Pancreas (tissue), 10 donors: Measurements from ENCODE around the gene ZNF613. TPM values are rescaled to one million over a fixed set of nuclear protein-coding genes. Genes with fewer than 3 reads are reported as not detected.
A peak's percentile ranks its signal among the peaks of the same experiment; 100 is the strongest.
"Not testable (repeated sequence)": the region's sequence is repeated elsewhere in the genome, so short reads cannot be mapped to it uniquely, and the experiment has no call there.

ENCODE experiments used
- ATAC-seq, 4 donors: fragments of 200-7000 bp; cut with Tn5 transposase; one replicate each; pipeline versions ENCODE4 v1.8.0 to v1.9.1; 2020; ENCODE audit warnings: mild to moderate bottlenecking in 4 of 4, moderate library complexity in 4 of 4
- DNase-seq, 6 donors: peaks; one replicate each; pipeline ENCODE4 v3.0.0-alpha.2; 2020
- FAIRE-seq: peaks from 2 replicates; lab custom pipeline; 2012; peaks lifted over from hg19 to GRCh38; lab: Jason Lieb, UNC
- H3K27ac ChIP-seq, 4 donors: fragments of 200-600 bp; sonication (generic); 1 replicate in 3 of 4; 2 replicates in 1 of 4; pipeline versions ENCODE4 v1.5.0 to v1.8.0; 2020
- H3K27me3 ChIP-seq, 4 donors: fragments of 200-600 bp; one replicate each; pipeline ENCODE4 v1.8.0; 2021
- H3K36me3 ChIP-seq, 3 donors: fragments of 200-600 bp; sonication (generic) in 1 of 3; one replicate each; pipeline versions ENCODE4 v1.5.0 to v1.8.0; 2020 to 2021
- H3K4me1 ChIP-seq, 3 donors: fragments of 200-600 bp; one replicate each; pipeline ENCODE4 v1.8.0; 2021
- H3K4me3 ChIP-seq, 4 donors: fragments of 200-600 bp; sonication (generic) in 2 of 4; one replicate each; pipeline versions ENCODE4 v1.5.0 to v1.8.0; 2020 to 2021
- H3K9me3 ChIP-seq, 4 donors: fragments of 200-600 bp; one replicate each; pipeline ENCODE4 v1.8.0; 2021
- WGBS, 2 donors: extraction: QIAGEN DNeasy Blood & Tissue Kit; methylation state at CpG; one replicate each; pipeline ENCODE4 v1.1.7; 2013; 5-methylcytosine and 5-hydroxymethylcytosine counted together
- intact Hi-C, 3 donors: fragments of 100-400 bp; cut with DNase I; formaldehyde crosslinking; loops; one replicate each; pipeline versions ENCODE4 v1.11.1 to v1.14.2; 2022
- polyA plus RNA-seq, 2 donors: library from polyadenylated mRNA; stranded (reverse); fragments of 200-250 nt; gene quantifications; one replicate each; pipeline ENCODE4 v1.2.3, GENCODE V29; 2013
- total RNA-seq, 6 donors: library from RNA; stranded (reverse); fragmentation: NEBNext Ultra II Directional in 4 of 6; extraction: Animal tissue kit (Norgen Biotek cat#: 25700) in 4 of 6; gene quantifications; one replicate each; pipeline versions ENCODE4 v1.2.1 to v1.2.4, GENCODE V29; 2021 to 2023
- TF ChIP-seq, protein P1 (sequence below), 4 donors: fragments of 200-600 bp; sonication (generic) in 3 of 4; IDR thresholded peaks; one replicate each; pipeline versions ENCODE4 v1.5.0 to v1.8.0; 2021; ENCODE audit warnings: antibody characterized with exemption in 4 of 4
- donor health status: healthy with polysubstance abuse.
- donor health status: DM: no; HTN: no; CAD: no; lungs with moderate emphysema.
- donor health status: DM: no; HTN: no; CAD: no.
- donor health status: control.
- donor health status: control.
- donor health status: Bipolar disorder and iron deficiency.
- donor health status: DM: yes; HTN: yes; CAD: no.
- donor health status: DM: no; HTN: no; CAD: no.
- donor health status: DM: no; HTN: no; CAD: no.
- donor health status: DM: yes; HTN: yes; CAD: no.

Gene ZNF613
- total and polyA plus RNA-seq, 8 donors = 0.83 to 3.4 (median 1.8) TPM

GRCh38 chr19:51931921-51932320 lies 4.6 kb downstream of the ZNF613 start:
- FAIRE-seq (no peak), DNase-seq (no peak), ATAC-seq (no peak)
- 90 to 95% methylated on average over 8 of the region's 8 CpGs for WGBS, 2 donors
- no peaks in the 10 kb centered on the region for H3K27me3 ChIP-seq
- H3K9me3 ChIP-seq = no peaks in the 10 kb centered on the region
- peaks cover 0 to 4% (median 0%) of the 10 kb centered on the region in 3 donors for H3K4me1 ChIP-seq
- H3K4me3 ChIP-seq = no peak overlapping the region
- H3K27ac ChIP-seq = no peak overlapping the region
- TF ChIP-seq, protein P1, sequence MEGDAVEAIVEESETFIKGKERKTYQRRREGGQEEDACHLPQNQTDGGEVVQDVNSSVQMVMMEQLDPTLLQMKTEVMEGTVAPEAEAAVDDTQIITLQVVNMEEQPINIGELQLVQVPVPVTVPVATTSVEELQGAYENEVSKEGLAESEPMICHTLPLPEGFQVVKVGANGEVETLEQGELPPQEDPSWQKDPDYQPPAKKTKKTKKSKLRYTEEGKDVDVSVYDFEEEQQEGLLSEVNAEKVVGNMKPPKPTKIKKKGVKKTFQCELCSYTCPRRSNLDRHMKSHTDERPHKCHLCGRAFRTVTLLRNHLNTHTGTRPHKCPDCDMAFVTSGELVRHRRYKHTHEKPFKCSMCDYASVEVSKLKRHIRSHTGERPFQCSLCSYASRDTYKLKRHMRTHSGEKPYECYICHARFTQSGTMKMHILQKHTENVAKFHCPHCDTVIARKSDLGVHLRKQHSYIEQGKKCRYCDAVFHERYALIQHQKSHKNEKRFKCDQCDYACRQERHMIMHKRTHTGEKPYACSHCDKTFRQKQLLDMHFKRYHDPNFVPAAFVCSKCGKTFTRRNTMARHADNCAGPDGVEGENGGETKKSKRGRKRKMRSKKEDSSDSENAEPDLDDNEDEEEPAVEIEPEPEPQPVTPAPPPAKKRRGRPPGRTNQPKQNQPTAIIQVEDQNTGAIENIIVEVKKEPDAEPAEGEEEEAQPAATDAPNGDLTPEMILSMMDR (IDR thresholded peaks at IDR 0.05) = no peak
- H3K36me3 ChIP-seq = peaks cover 0 to 40% (median 4%) of the 10 kb centered on the region in 3 donors
- intact Hi-C loops = no loop called here

DNA sequence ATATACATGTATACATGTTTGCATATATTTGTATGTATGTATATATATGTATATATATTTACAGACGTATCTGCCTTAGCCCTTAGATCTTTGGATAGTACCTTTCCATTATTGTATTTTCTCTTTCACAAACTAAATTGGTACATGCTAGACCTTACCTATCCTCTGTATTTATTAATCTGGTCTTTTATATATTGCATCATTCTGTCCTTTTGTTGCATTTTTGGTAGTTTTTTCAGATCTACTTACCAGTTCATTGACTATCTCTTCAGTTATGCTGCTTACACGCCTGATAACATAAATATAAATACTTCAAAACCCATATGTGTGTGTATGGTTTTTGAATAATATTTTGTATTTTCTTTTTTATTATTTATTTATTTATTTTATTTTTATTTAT lies 11.7 kb downstream of the ZNF613 start:
- no peaks in the 10 kb centered on the region for H3K27me3 ChIP-seq
- FAIRE-seq = no peak
- H3K27ac ChIP-seq = no peak overlapping the region
- no peak overlapping the region for H3K4me3 ChIP-seq
- 95 to 97% methylated on average over 2 of the region's 2 CpGs for WGBS, 2 donors
- DNase-seq = no peak
- H3K9me3 ChIP-seq = peaks cover 0 to 6% (median 0%) of the 10 kb centered on the region in 4 donors
- ATAC-seq = no peak
- TF ChIP-seq, protein P1 (IDR thresholded peaks at IDR 0.05) = no peak
- intact Hi-C loops = no loop called here
- H3K36me3 ChIP-seq = peaks cover 5 to 71% (median 48%) of the 10 kb centered on the region in 3 donors
- no peaks in the 10 kb centered on the region for H3K4me1 ChIP-seq

DNA sequence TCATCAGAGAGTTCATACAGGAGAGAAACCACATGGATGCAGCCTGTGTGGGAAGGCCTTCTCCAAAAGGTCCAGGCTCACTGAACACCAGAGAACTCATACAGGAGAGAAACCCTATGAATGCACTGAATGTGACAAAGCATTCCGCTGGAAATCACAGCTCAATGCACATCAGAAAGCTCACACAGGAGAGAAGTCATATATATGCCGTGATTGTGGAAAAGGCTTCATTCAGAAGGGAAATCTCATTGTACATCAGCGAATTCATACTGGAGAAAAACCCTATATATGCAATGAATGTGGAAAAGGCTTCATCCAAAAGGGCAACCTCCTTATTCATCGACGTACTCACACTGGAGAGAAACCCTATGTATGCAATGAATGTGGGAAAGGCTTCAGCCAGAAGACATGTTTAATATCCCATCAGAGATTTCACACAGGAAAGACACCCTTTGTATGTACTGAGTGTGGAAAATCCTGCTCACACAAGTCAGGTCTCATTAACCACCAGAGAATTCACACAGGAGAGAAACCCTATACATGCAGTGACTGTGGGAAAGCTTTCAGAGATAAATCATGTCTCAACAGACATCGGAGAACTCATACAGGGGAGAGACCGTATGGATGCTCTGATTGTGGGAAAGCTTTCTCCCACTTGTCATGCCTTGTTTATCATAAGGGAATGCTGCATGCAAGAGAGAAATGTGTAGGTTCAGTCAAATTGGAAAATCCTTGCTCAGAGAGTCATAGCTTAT lies 17.7 kb downstream of the ZNF613 start:
- intact Hi-C loops = no loop called here
- no peak overlapping the region for H3K4me3 ChIP-seq
- 89 to 97% methylated on average over 7 of the region's 7 CpGs for WGBS, 2 donors
- TF ChIP-seq, protein P1 (IDR thresholded peaks at IDR 0.05) = no peak
- no peak overlapping the region for H3K27ac ChIP-seq
- no peaks in the 10 kb centered on the region for H3K4me1 ChIP-seq
- DNase-seq (no peak), FAIRE-seq (no peak), ATAC-seq (no peak)
- H3K36me3 ChIP-seq = peaks cover 14 to 55% (median 49%) of the 10 kb centered on the region in 3 donors
- no peaks in the 10 kb centered on the region for H3K27me3 ChIP-seq
- peaks cover 0 to 15% (median 7%) of the 10 kb centered on the region in 4 donors for H3K9me3 ChIP-seq

DNA sequence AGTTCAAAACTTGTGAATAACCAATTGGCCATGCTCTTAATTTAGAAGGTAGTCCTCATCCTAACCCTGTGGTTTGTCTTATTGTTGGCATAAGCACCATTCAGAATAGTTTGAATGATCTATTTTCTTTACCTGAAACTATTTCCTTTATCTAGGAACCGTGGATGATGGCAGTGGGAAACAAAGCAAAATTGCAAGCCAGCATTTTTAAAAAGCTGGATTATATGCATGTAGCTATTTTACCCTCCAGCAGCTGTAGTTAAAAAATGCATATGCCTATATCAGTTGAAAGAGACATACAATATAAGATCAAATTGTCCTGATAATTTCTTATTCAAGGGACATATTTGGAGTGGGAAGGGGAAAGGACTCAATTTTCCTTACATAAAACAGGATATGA lies 19.3 kb downstream of the ZNF613 start:
- TF ChIP-seq, protein P1 (IDR thresholded peaks at IDR 0.05) = no peak
- no peaks in the 10 kb centered on the region for H3K4me1 ChIP-seq
- H3K36me3 ChIP-seq = peaks cover 10 to 39% (median 35%) of the 10 kb centered on the region in 3 donors
- ATAC-seq = no peak
- no peak for FAIRE-seq
- H3K27me3 ChIP-seq = no peaks in the 10 kb centered on the region
- intact Hi-C loops = no loop called here
- no peak overlapping the region for H3K27ac ChIP-seq
- no peak overlapping the region for H3K4me3 ChIP-seq
- 88 to 93% methylated on average over 1 of the region's 1 CpG for WGBS, 2 donors
- H3K9me3 ChIP-seq = peaks cover 0 to 15% (median 7%) of the 10 kb centered on the region in 4 donors
- no peak for DNase-seq

- peaks cover 0 to 10% (median 7%) of the 10 kb centered on the region in 4 donors for H3K9me3 ChIP-seq
- TF ChIP-seq, protein P1 (IDR thresholded peaks at IDR 0.05) = no peak
- intact Hi-C loops = no loop called here
- WGBS, 2 donors = 14% methylated on average over 25 of the region's 25 CpGs
- DNase-seq = peak in 1 of 6 donors; percentile 30
- H3K27ac ChIP-seq = no peak overlapping the region
- peaks cover 8 to 15% (median 14%) of the 10 kb centered on the region in 3 donors for H3K36me3 ChIP-seq
- H3K27me3 ChIP-seq = no peaks in the 10 kb centered on the region
- no peak for ATAC-seq
- H3K4me1 ChIP-seq = no peaks in the 10 kb centered on the region
- H3K4me3 ChIP-seq = no peak overlapping the region
- FAIRE-seq = no peak
Measured at GRCh38 chr19:51948975-51949374, 21.7 kb downstream of the ZNF613 start.

DNA sequence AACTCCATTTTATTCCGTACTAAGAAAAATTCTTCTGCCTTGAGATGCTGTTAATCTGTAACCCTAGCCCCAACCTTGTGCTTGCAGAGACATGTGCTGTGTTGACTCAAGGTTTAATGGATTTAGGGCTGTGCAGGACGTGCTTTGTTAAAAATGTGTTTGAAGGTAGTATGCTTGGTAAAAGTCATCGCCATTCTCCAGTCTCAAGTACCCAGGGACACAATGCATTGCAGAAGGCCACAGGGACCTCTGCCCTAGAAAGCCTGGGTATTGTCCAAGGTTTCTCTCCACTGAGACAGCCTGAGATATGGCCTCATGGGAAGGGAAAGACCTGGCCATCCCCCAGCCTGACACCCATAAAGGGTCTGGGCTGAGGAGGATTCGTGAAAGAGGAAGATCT lies 30.6 kb downstream of the ZNF613 start:
- H3K27ac ChIP-seq, DNase-seq, H3K4me3 ChIP-seq, FAIRE-seq, H3K36me3 ChIP-seq, intact Hi-C loops, ATAC-seq, H3K9me3 ChIP-seq, H3K27me3 ChIP-seq, H3K4me1 ChIP-seq: not testable (repeated sequence)
- 23 to 32% methylated on average over 4 of the region's 4 CpGs for WGBS, 2 donors
